Activated CD8-positive, alpha-beta T cell treated with anti-CD3 and anti-CD28 coated beads for 36 hours (primary cell): ENCODE data around the gene NCAPH2. TPM values are rescaled to one million over a fixed set of nuclear protein-coding genes. Genes with fewer than 3 reads are reported as not detected.

ENCODE experiments used
- ATAC-seq: fragments of 200-7000 bp; cut with Tn5 transposase; one replicate; pipeline ENCODE4 v1.10.0; 2021; ENCODE audit warnings: mild to moderate bottlenecking, moderate library complexity
- CTCF ChIA-PET: fragments of 350-600 bp; sonication (Branson Sonifier 250); formaldehyde crosslinking; loops from one replicate; lab custom pipeline; 2021; ENCODE audit warnings: antibody characterized with exemption; lab: Charles Lee
- POLR2A ChIA-PET: fragments of 350-600 bp; sonication (Branson Sonifier 250); formaldehyde crosslinking; loops from one replicate; lab custom pipeline; 2021; ENCODE audit warnings: antibody characterized with exemption; lab: Charles Lee
- DNase-seq: peaks from one replicate; pipeline ENCODE4 v3.0.0-alpha.2; 2020
- H3K27ac Mint-ChIP-seq: one replicate; pipeline ENCODE4 v1.8.0; 2021; ENCODE audit warnings: mild to moderate bottlenecking, mixed read lengths
- H3K27me3 Mint-ChIP-seq: one replicate; pipeline ENCODE4 v1.8.0; 2021; ENCODE audit warnings: mixed read lengths
- H3K36me3 Mint-ChIP-seq: one replicate; pipeline ENCODE4 v1.8.0; 2021; ENCODE audit warnings: low read depth, mixed read lengths
- H3K4me1 Mint-ChIP-seq: one replicate; pipeline ENCODE4 v1.8.0; 2021; ENCODE audit warnings: low read depth, mixed read lengths
- H3K4me3 Mint-ChIP-seq: one replicate; pipeline ENCODE4 v1.8.0; 2021; ENCODE audit warnings: mild to moderate bottlenecking, moderate library complexity, mixed read lengths
- H3K9me3 Mint-ChIP-seq: one replicate; pipeline ENCODE4 v1.8.0; 2021; ENCODE audit warnings: mixed read lengths
- intact Hi-C: fragments of 100-400 bp; cut with micrococcal nuclease; formaldehyde crosslinking; loops from one replicate; pipeline ENCODE4 v1.10.0; 2022
- total RNA-seq, 2 experiments: library from RNA; stranded (reverse); gene quantifications; one replicate each; pipeline ENCODE4 v1.2.3, GENCODE V29; 2021
- TF ChIP-seq, protein P1 (sequence below): fragments of 200-600 bp; IDR thresholded peaks from one replicate; pipeline ENCODE4 v1.8.0; 2022; ENCODE audit warnings: antibody characterized with exemption, mild to moderate bottlenecking

NCAPH2 gene
- total RNA-seq, 2 experiments from 2014 or later: 121 to 126 TPM

DNA sequence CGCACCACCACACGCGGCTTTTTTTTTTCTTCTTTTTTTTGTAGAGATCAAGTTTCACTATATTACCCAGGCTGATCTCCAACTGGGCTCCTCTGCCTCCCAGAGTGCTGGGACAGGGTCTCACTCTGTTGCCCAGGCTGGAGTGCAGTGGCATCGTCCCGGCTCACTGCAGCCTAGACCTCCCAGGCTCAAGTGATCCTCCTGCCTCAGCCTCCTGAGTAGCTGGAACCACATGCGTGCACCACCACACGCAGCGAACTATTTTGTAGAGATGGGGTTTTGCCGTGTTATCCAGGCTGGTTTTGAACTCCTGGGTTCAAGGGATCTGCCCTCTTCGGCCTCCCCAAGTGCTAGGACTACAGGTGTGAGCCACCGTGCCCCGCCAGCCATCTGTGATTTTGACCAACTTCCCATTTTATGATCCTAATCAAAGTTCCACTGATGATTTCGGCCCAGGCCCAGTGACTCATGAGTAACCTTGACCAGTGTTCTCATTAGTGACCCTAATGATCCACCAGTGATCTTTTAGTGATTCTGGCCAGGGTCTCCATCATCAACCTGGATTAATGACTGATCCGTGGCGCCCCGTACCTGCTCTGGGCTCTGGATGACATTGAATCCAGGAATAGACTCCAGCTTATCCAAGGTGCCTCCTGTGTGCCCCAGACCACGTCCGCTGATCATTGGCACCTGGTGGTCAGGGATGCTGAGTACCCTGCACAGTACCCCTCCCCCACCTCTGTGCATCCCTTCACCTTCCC is 20.1 kb downstream of the NCAPH2 start:
- H3K27me3 Mint-ChIP-seq: no peaks in the 10 kb centered on the region
- no peaks in the 10 kb centered on the region for H3K9me3 Mint-ChIP-seq
- TF ChIP-seq, protein P1, sequence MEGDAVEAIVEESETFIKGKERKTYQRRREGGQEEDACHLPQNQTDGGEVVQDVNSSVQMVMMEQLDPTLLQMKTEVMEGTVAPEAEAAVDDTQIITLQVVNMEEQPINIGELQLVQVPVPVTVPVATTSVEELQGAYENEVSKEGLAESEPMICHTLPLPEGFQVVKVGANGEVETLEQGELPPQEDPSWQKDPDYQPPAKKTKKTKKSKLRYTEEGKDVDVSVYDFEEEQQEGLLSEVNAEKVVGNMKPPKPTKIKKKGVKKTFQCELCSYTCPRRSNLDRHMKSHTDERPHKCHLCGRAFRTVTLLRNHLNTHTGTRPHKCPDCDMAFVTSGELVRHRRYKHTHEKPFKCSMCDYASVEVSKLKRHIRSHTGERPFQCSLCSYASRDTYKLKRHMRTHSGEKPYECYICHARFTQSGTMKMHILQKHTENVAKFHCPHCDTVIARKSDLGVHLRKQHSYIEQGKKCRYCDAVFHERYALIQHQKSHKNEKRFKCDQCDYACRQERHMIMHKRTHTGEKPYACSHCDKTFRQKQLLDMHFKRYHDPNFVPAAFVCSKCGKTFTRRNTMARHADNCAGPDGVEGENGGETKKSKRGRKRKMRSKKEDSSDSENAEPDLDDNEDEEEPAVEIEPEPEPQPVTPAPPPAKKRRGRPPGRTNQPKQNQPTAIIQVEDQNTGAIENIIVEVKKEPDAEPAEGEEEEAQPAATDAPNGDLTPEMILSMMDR: no peak
- H3K4me3 Mint-ChIP-seq: peak overlapping the region; percentile 94
- ChIA-PET CTCF (interaction anchor here (0.9 to 4.3 kb wide), 5 partner anchors 20 to 92 kb away, joined by 3 to 67 read pairs (median 5); partner anchors contain the start of gene SYCE3), POLR2A (interaction anchor here (0.9 to 6.7 kb wide), 12 partner anchors 9 to 98 kb away, joined by 3 to 175 read pairs (median 7); partner anchors contain the start of genes CHKB, KLHDC7B, LMF2 and NCAPH2)
- peak overlapping the region; percentile 88 for H3K27ac Mint-ChIP-seq
- peaks cover 31% of the 10 kb centered on the region for H3K4me1 Mint-ChIP-seq
- DNase-seq (no peak), ATAC-seq (no peak)
- peaks cover 27% of the 10 kb centered on the region for H3K36me3 Mint-ChIP-seq
- intact Hi-C loops: loop anchor here (5.0 kb wide), 1 partner anchor 54 kb away; the partner anchor contains the start of gene CHKB

DNA sequence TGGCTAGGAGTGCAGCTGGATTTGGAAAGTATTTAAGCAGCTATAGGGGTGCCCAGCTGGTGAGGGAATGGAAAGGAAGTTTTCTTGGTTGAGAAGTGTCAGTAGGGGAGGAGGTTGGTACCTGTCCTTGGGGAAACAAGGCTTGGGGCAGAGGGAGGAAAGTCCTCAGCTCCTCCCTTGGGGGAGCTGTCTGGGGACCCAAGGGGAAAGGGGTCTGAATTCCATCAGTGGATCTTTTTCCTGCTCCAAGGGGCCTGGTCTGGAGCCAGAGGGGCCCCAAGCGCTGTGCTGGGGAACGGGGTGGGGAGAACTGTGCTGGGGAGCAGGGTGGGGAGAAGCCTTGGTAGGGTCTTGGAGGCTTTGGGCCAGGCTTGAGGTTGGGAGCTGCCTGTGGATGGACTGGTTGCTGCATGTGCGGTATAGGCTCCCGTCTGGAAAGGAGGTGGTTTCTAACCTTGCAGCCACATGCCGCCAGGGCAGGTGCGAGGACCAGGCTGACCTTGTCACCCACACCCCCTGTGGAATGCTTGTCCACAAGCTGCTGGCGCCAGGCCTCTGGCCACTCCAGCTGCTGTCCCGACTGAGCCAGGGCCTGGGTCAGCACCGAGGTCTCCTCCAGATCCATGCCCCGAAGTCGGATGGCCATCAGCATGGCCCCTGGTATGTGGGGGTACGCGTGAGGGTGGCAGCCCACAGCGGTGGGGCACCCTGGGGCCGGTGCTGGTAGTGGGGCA is 20.8 kb downstream of the NCAPH2 start:
- POLR2A ChIA-PET: interaction anchor here (1.0 to 6.7 kb wide), 10 partner anchors 10 to 92 kb away, joined by 3 to 175 read pairs (median 11); partner anchors contain the start of genes CHKB, CPT1B, KLHDC7B and LMF2
- TF ChIP-seq, protein P1: no peak
- Mint-ChIP-seq H3K4me1 (peaks cover 37% of the 10 kb centered on the region), H3K27me3 (no peaks in the 10 kb centered on the region), H3K36me3 (peaks cover 27% of the 10 kb centered on the region), H3K27ac (peak overlapping the region; percentile 76), H3K9me3 (no peaks in the 10 kb centered on the region), H3K4me3 (peak overlapping the region; percentile 94)
- intact Hi-C loops: loop anchor here (5.0 kb wide), 1 partner anchor 53 kb away; the partner anchor contains the start of gene CHKB
- DNase-seq: no peak
- no peak for ATAC-seq
- CTCF ChIA-PET: interaction anchor here (0.9 to 2.5 kb wide), 3 partner anchors 19 to 34 kb away, joined by 3 to 13 read pairs (median 5); partner anchors contain the start of gene SYCE3

DNA sequence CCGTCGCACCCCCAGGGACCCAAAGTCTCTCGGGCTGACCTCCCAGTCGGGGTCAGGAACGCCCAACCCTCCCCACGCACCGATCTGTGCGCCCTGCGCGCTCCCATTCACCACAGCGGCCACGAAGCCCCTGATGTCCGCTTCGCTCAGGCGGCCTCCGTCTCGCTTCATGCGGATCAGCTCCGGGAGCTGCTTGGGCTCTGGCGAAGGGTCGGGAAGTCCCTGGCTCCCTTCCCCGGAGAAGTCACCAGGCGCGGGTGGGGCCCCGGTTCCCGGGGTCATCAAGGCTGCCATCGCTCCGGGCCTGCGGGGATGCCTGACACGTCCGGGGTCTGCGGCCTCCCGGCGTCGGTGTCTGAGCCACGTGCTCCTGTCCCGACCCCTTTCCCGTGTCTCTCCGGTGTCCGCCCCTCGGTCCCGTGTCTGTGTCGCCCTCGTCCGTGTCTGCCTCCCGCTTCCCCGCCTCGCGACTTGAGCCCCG is 21.4 kb downstream of the NCAPH2 start:
- CTCF ChIA-PET: interaction anchor here (0.9 to 2.5 kb wide), 6 partner anchors 10 to 92 kb away, joined by 3 to 13 read pairs (median 4); partner anchors contain the start of genes LMF2, NCAPH2 and SYCE3
- POLR2A ChIA-PET: interaction anchor here (1.4 to 6.7 kb wide), 6 partner anchors 9 to 91 kb away, joined by 3 to 175 read pairs (median 11); partner anchors contain the start of genes CHKB, CPT1B and KLHDC7B
- Mint-ChIP-seq H3K36me3 (peaks cover 26% of the 10 kb centered on the region), H3K27ac (peak overlapping the region; percentile 76), H3K4me3 (peak overlapping the region; percentile 94), H3K9me3 (no peaks in the 10 kb centered on the region), H3K4me1 (peaks cover 38% of the 10 kb centered on the region), H3K27me3 (no peaks in the 10 kb centered on the region)
- no peak for DNase-seq
- intact Hi-C loops: loop anchor here (5.0 kb wide), 1 partner anchor 53 kb away; the partner anchor contains the start of gene CHKB
- TF ChIP-seq, protein P1: no peak
- ATAC-seq: no peak

DNA sequence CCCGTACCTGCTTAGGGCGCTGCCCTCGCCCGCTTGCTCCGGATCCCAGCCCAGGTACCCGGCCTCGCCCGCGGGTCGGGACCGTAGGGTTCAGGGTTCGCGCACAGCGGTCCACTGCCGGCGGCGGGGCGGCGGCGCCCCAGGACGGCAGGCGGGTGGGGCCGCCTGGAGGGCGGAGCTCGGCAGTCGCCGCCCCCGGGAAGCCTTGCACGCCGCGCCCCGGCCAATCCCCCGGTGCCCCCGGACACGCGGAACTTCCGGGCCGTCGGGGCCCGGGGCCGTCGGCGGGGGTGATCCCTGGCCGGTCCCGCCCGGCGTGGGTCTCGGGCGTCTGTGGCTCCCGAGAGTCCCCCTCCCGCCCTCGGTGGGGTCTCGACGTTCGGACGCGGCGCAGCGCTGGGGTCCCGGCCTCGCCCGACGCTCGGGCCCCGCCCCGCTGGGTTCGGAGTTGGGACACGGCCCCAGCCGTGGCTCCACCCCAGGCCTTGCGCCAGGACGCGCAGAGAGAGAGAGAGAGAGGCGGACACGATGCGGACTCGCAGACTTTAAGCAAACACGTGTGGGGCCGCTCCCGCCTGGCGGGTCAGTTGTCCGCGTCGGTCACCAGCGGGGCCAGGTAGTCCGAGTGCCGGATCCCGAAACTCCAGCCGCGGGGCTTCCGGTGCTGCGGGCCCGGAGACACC is 22.0 kb downstream of the NCAPH2 start, which contains the start of gene TYMP:
TSS of gene TYMP (minus strand) at position 116 of the 683 bp plus-strand sequence. CDS start 303 bp downstream, outside the sequence.
- intact Hi-C loops: loop anchor here (5.0 kb wide), 1 partner anchor 52 kb away; the partner anchor contains the start of gene CHKB
- Mint-ChIP-seq H3K9me3 (no peaks in the 10 kb centered on the region), H3K27ac (peak within 1 kb of the TSS; percentile 98), H3K27me3 (no peaks in the 10 kb centered on the region), H3K4me3 (peak within 1 kb of the TSS; percentile 94), H3K36me3 (peaks cover 20% of the 10 kb centered on the region), H3K4me1 (peaks cover 36% of the 10 kb centered on the region)
- peak; percentile 9 for ATAC-seq
- DNase-seq: peak; percentile 75
- TF ChIP-seq, protein P1: no peak
- POLR2A ChIA-PET: interaction anchor here (1.4 to 6.7 kb wide), 6 partner anchors 9 to 91 kb away, joined by 3 to 175 read pairs (median 11); partner anchors contain the start of genes CHKB, CPT1B and KLHDC7B
- CTCF ChIA-PET: interaction anchor here (1.0 to 2.5 kb wide), 5 partner anchors 9 to 91 kb away, joined by 3 to 13 read pairs (median 5); partner anchors contain the start of genes LMF2, NCAPH2 and SYCE3
